BJ (cell line): ENCODE data around the gene ZNF837. TPM values are rescaled to one million over a fixed set of nuclear protein-coding genes. Genes with fewer than 3 reads are reported as not detected.
A peak's percentile ranks its signal among the peaks of the same experiment; 100 is the strongest.

Source experiments
- CTCF ChIA-PET: fragments of 350-600 bp; formaldehyde crosslinking; extraction: SDS; loops from one replicate; lab custom pipeline; 2021; ENCODE audit warnings: antibody characterized with exemption, inconsistent platforms; lab: Yijun Ruan, JAX
- POLR2A ChIA-PET: fragments of 300-600 bp; sonication (Branson Sonifier 250); formaldehyde crosslinking; extraction: SDS; loops from one replicate; lab custom pipeline; 2021; ENCODE audit warnings: antibody characterized with exemption; lab: Charles Lee
- DNase-seq: peaks from one replicate; pipeline ENCODE4 v3.0.0-alpha.2; 2011; ENCODE audit warnings: low read depth
- H3K27me3 ChIP-seq: 2 replicates; pipeline ENCODE4 v1.6.0; 2011; ENCODE audit warnings: low read length; ENCODE audit not compliant: control insufficient read depth, insufficient read depth
- H3K36me3 ChIP-seq: 2 replicates; pipeline ENCODE4 v1.5.1; 2011; ENCODE audit warnings: low read length; ENCODE audit not compliant: control insufficient read depth, insufficient read depth
- H3K4me3 ChIP-seq: 2 replicates; pipeline ENCODE4 v1.5.1; 2011; ENCODE audit warnings: low read depth, mild to moderate bottlenecking, control low read depth, low read length
- polyA plus RNA-seq: library from polyadenylated mRNA; depleted of rRNA; stranded (reverse); fragments of >200 nt; gene quantifications from 2 replicates; pipeline ENCODE4 v1.2.3, GENCODE V29; 2011
- TF ChIP-seq, protein P1 (sequence below): IDR thresholded peaks from 2 replicates; pipeline ENCODE4 v1.5.1; 2011; ENCODE audit warnings: low read depth, mild to moderate bottlenecking, control low read depth, inconsistent platforms, low read length, moderate library complexity; ENCODE audit not compliant: insufficient read depth

ZNF837 gene
- polyA plus RNA-seq, 1 experiment = 0.82 TPM

DNA sequence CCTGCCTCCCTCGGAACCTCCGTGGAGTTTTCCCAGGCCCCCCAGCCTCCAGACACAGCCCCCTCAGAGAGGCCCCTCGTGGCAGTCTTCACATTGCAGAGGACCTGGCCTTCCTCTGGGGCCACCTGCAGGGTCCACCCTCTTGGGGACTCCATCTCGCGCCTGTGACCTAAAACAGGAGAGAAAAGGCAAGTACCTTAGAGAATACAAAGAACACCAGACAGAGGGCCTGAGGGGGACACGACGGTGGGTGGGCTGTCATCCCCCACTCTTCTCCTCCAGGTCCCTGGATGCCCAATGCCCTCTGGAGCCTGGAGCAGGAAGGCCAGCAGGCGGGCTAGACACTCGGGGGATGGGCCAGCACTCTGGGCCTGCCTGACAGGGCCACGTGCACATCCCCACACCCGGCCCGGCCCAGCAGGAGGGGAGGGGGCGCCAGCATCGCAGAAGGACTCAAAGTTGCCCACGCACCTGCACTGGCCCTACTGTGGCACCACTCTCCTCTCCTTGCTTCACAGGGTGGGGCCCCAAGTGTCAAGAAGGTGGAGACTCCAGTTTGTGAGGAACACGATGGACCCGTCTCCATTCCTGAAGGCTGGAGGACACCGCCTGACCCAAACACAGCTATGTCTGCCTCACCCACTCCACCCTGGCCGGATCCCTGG lies 23.2 kb downstream of the ZNF837 start:
- Histone ChIP-seq H3K36me3 (peaks cover 2% of the 10 kb centered on the region), H3K27me3 (no peaks in the 10 kb centered on the region; the same call in 1 of the 2 replicates), H3K4me3 (no peak overlapping the region)
- ChIA-PET CTCF (no interaction called here), POLR2A (no interaction called here)
- TF ChIP-seq, protein P1, sequence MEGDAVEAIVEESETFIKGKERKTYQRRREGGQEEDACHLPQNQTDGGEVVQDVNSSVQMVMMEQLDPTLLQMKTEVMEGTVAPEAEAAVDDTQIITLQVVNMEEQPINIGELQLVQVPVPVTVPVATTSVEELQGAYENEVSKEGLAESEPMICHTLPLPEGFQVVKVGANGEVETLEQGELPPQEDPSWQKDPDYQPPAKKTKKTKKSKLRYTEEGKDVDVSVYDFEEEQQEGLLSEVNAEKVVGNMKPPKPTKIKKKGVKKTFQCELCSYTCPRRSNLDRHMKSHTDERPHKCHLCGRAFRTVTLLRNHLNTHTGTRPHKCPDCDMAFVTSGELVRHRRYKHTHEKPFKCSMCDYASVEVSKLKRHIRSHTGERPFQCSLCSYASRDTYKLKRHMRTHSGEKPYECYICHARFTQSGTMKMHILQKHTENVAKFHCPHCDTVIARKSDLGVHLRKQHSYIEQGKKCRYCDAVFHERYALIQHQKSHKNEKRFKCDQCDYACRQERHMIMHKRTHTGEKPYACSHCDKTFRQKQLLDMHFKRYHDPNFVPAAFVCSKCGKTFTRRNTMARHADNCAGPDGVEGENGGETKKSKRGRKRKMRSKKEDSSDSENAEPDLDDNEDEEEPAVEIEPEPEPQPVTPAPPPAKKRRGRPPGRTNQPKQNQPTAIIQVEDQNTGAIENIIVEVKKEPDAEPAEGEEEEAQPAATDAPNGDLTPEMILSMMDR = no peak
- DNase-seq = no peak

DNA sequence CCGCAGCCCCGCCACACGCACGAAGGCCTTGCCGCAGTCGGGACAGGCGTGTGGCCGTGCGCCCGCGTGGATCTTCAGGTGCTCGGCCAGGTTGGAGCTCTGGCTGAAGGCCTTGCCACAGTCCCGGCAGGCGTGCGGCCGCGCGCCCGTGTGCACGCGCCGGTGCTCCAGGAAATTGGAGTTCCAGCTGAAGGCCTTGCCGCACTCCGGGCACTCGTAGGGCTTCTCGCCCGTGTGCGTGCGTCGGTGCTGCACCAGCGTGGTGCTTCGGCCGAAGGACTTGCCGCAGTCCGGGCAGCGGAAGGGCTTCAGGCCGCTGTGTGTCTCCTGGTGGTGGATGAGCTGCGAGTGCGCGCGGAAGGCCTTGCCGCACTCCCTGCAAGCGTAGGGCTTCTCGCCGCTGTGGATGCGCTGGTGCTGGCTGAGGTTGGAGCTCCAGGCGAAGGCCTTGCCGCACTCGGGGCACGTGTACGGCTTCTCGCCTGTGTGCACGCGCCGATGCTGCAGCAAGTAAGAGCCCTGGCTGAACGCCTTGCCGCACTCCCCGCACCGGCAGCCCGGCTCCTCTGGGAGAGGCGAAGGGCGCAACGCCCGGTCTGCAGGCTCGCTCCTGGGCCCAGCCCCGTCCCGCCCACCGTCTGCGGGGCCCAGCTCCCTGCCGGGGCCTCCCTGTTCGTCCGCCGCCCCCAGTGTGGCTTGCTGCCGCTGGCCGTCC lies 23.9 kb downstream of the ZNF837 start:
- TF ChIP-seq, protein P1 = no peak
- H3K36me3 ChIP-seq = peaks cover 8% of the 10 kb centered on the region
- CTCF ChIA-PET = no interaction called here
- DNase-seq = no peak
- peak overlapping the region; percentile 29 for H3K4me3 ChIP-seq
- POLR2A ChIA-PET = interaction anchor here (0.6 to 0.7 kb wide), 2 partner anchors 24 to 52 kb away, joined by 3 read pairs; partner anchors contain the start of genes ZNF584 and ZNF837
- H3K27me3 ChIP-seq = no peaks in the 10 kb centered on the region; the same call in 1 of the 2 replicates

DNA sequence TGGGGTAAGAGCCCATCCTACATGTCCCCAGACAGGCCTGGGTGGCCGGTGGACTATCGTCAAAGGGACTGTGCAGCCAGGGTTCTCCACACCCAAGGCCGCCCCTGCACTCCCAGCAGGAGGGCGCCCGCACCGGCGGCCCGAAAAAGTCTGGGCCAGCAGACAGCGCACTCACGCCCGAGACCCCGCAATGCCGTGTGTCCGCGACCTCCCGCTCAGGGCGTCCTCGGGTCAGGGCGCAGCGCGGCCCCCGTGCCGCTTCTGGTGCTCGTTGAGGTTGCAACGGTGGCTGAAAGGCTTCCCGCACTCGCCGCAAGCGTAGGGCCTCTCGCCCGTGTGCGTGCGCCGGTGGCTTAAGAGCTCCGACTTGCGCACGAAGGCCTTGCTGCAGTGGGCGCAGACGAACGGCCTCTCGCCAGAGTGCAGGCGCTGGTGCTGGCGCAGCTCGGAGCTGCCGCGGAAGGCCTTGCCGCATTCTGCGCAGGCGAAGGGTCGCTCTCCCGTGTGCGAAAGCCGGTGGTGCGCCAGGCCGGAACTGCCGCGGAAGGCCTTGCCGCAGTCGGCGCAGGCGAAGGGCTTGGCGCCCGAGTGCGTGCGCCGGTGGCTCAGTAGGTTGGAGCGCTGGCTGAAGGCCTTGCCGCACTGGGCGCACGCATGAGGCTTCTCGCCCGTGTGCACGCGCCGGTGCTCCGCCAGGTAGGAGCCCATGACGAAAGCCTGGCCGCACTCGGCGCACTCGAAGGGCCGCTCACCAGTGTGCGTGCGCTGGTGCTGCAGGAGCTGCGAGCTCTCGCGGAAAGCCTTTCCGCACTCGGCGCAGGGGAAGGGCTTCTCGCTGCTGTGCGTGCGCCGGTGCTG lies 24.7 kb downstream of the ZNF837 start:
- DNase-seq = no peak
- H3K36me3 ChIP-seq = peaks cover 9% of the 10 kb centered on the region
- TF ChIP-seq, protein P1 = no peak
- H3K27me3 ChIP-seq = no peaks in the 10 kb centered on the region; the same call in 1 of the 2 replicates
- ChIA-PET POLR2A (interaction anchor here (0.6 to 0.7 kb wide), 2 partner anchors 25 to 53 kb away, joined by 3 read pairs; partner anchors contain the start of genes ZNF584 and ZNF837), CTCF (no interaction called here)
- peak overlapping the region; percentile 29 for H3K4me3 ChIP-seq

DNA sequence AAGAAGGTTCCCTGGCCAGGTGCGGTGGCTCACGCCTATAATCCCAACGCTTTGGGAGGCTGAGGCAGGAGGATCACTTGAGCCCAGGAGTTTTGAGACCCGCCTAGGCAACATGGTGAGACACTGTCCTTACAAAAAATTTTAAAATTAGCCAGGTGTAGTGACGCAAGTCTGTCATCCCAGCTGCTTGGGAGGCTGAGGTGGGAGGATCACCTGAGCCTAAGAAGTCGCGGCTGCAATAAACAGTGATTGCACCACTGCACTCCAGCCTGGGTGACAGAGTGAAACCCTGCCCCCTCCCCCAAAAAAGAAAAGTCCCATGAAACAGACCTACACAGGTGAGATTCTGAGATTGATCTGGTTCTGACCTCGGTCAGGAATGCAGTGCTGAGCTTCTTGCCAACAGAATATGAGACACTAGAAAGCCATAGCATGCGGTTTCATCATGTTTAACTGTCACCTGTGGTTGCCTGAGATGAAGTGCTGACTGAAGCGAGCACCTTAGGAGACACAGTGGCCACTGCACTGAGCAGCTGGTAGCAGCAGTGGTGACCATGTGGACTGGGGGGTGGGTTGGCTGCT lies 25.5 kb downstream of the ZNF837 start:
- CTCF ChIA-PET = interaction anchor here (1.3 kb wide), 1 partner anchor 16 kb away, joined by 4 read pairs; no protein-coding TSS in a partner anchor
- Histone ChIP-seq H3K36me3 (peaks cover 14% of the 10 kb centered on the region), H3K4me3 (no peak overlapping the region), H3K27me3 (no peaks in the 10 kb centered on the region; the same call in 1 of the 2 replicates)
- POLR2A ChIA-PET = no interaction called here
- TF ChIP-seq, protein P1 = no peak
- no peak for DNase-seq
